HCT116 (cell line): ENCODE measurements around the gene COL15A1. TPM values are rescaled to one million over a fixed set of nuclear protein-coding genes. Genes with fewer than 3 reads are reported as not detected.

Experiments used
- ATAC-seq: fragments of 200-7000 bp; cut with Tn5 transposase; 2 replicates; pipeline ENCODE4 v1.9.1; 2020; ENCODE audit warnings: mild to moderate bottlenecking, moderate library complexity
- BruUV-seq: library from RNA; stranded (reverse); fragments of 400-500 nt; replicated peaks from 2 replicates; lab custom pipeline; 2021; lab: Mats Ljungman, UMichigan
- CTCF ChIA-PET: fragments of 300-600 bp; sonication (Branson Sonifier 250); formaldehyde crosslinking; loops from one replicate; lab custom pipeline; 2021; ENCODE audit warnings: antibody characterized with exemption; lab: Charles Lee
- POLR2A ChIA-PET: fragments of 300-600, 350-600 bp; sonication (Branson Sonifier 250); formaldehyde crosslinking; loops from one replicate; lab custom pipeline; 2021; ENCODE audit warnings: antibody characterized with exemption; lab: Charles Lee
- RAD21 ChIA-PET, 2 experiments: fragments of 300-600 bp; sonication (Branson Sonifier 250); formaldehyde crosslinking; loops; one replicate each; lab custom pipeline; 2023; ENCODE audit warnings: low total read pairs in 2 of 2; ENCODE audit not compliant: uncharacterized antibody in 2 of 2, unreplicated experiment in 2 of 2, low non-redundant PET in 1 of 2; lab: Charles Lee
- DNase-seq: peaks from one replicate; pipeline ENCODE4 v3.0.0-alpha.2; 2010; ENCODE audit warnings: low read depth, low spot score
- H2AFZ ChIP-seq: fragments of 200-600 bp; shearing (Covaris generic), sonication (generic); 2 replicates; pipeline ENCODE4 v1.6.1; 2017; ENCODE audit warnings: low read depth, mixed run types, mixed read lengths, antibody characterized with exemption, low read length; ENCODE audit not compliant: poor library complexity, severe bottlenecking
- H3K27ac ChIP-seq: 2 replicates; pipeline ENCODE4 v1.5.1; 2012; ENCODE audit warnings: low read depth, low read length
- H3K27me3 ChIP-seq: fragments of 200-600 bp; sonication (generic); 2 replicates; pipeline ENCODE4 v1.6.1; 2016; ENCODE audit warnings: mixed run types, low read length, mixed read lengths; ENCODE audit not compliant: insufficient read depth
- H3K36me3 ChIP-seq, 2 experiments: fragments of 200-500 bp in 1 of 2; fragments of 200-600 bp in 1 of 2; sonication (Bioruptor generic) in 1 of 2; sonication (generic) in 1 of 2; 2 replicates each; pipeline versions ENCODE4 v1.5.1 to v1.6.1; 2014 to 2016; ENCODE audit warnings: low read length in 2 of 2, inconsistent platforms in 1 of 2, mixed read lengths in 1 of 2, mixed run types in 1 of 2; ENCODE audit not compliant: insufficient read depth in 2 of 2, control insufficient read depth in 1 of 2
- H3K4me1 ChIP-seq, 2 experiments: fragments of 200-600 bp in 1 of 2; sonication (generic) in 1 of 2; 2 replicates each; pipeline versions ENCODE4 v1.5.1 to v1.6.1; 2012 to 2017; ENCODE audit warnings: low read length in 2 of 2, inconsistent platforms in 1 of 2, mild to moderate bottlenecking in 1 of 2, mixed read lengths in 1 of 2, mixed run types in 1 of 2, moderate library complexity in 1 of 2; ENCODE audit not compliant: insufficient read depth in 2 of 2, control insufficient read depth in 1 of 2
- H3K4me2 ChIP-seq: fragments of 200-600 bp; sonication (generic); 2 replicates; pipeline ENCODE4 v1.6.1; 2017; ENCODE audit warnings: mixed run types, low read length, mixed read lengths
- H3K4me3 ChIP-seq, 2 experiments: fragments of 200-600 bp in 1 of 2; sonication (generic) in 1 of 2; replicated peaks in 1 of 2; 2 replicates each; pipeline ENCODE4 v1.5.1; 2011 to 2016; ENCODE audit warnings: low read length in 2 of 2, control low read depth in 1 of 2, low read depth in 1 of 2, mild to moderate bottlenecking in 1 of 2, mixed read lengths in 1 of 2, mixed run types in 1 of 2
- H3K79me2 ChIP-seq: fragments of 200-600 bp; sonication (generic); 2 replicates; pipeline ENCODE4 v1.6.1; 2017; ENCODE audit warnings: mild to moderate bottlenecking, mixed run types, low read length, moderate library complexity, mixed read lengths; ENCODE audit not compliant: insufficient read depth
- H3K9ac ChIP-seq: fragments of 200-600 bp; sonication (generic); 2 replicates; pipeline ENCODE4 v1.6.1; 2016; ENCODE audit warnings: low read length, mixed read lengths
- H3K9me2 ChIP-seq: fragments of 200-600 bp; sonication (generic), shearing (Covaris generic); 2 replicates; pipeline ENCODE4 v1.6.1; 2017; ENCODE audit warnings: mixed run types, mild to moderate bottlenecking, moderate library complexity; ENCODE audit not compliant: insufficient read depth
- H3K9me3 ChIP-seq, 2 experiments: fragments of 200-500 bp in 1 of 2; fragments of 200-600 bp in 1 of 2; sonication (Bioruptor generic) in 1 of 2; sonication (generic) in 1 of 2; 2 replicates each; pipeline ENCODE4 v1.6.1; 2014 to 2017; ENCODE audit warnings: low read length in 2 of 2, mixed read lengths in 2 of 2, inconsistent platforms in 1 of 2, low read depth in 1 of 2, mild to moderate bottlenecking in 1 of 2, mixed run types in 1 of 2, moderate library complexity in 1 of 2; ENCODE audit not compliant: control insufficient read depth in 1 of 2, insufficient read depth in 1 of 2
- H4K20me1 ChIP-seq: fragments of 200-600 bp; sonication (generic), shearing (Covaris generic); 2 replicates; pipeline ENCODE4 v1.6.1; 2017; ENCODE audit warnings: mixed run types, mild to moderate bottlenecking, moderate library complexity; ENCODE audit not compliant: insufficient read depth
- ATF3 ChIP-seq: IDR thresholded peaks from 2 replicates; pipeline ENCODE4 v1.6.1; 2012
- CTCF ChIP-seq, 3 experiments: fragments of 200-600 bp in 1 of 3; sonication (generic) in 1 of 3; IDR thresholded peaks in 2 of 3; conservative IDR thresholded peaks in 1 of 3; 2 replicates each; pipeline ENCODE4 v1.5.1; 2012 to 2017; ENCODE audit warnings: low read depth in 2 of 3, low read length in 2 of 3, antibody characterized with exemption in 1 of 3, borderline replicate concordance in 1 of 3, control low read depth in 1 of 3, mild to moderate bottlenecking in 1 of 3, mixed read lengths in 1 of 3, mixed run types in 1 of 3, moderate library complexity in 1 of 3; ENCODE audit not compliant: insufficient read depth in 1 of 3
- EGR1 ChIP-seq: IDR thresholded peaks from 2 replicates; pipeline ENCODE4 v1.6.1; 2012; ENCODE audit warnings: low read depth
- ELF1 ChIP-seq: IDR thresholded peaks from 2 replicates; pipeline ENCODE4 v1.6.1; 2012; ENCODE audit warnings: low read depth, borderline replicate concordance
- EZH2 ChIP-seq: fragments of 200-600 bp; sonication (generic); IDR thresholded peaks from 2 replicates; pipeline ENCODE4 v1.6.1; 2017; ENCODE audit warnings: antibody characterized with exemption, mixed run types
- EZH2phosphoT487 ChIP-seq: fragments of 200-600 bp; IDR thresholded peaks from 2 replicates; pipeline ENCODE4 v1.6.1; 2018; ENCODE audit warnings: antibody characterized with exemption, borderline replicate concordance
- FOSL1 ChIP-seq: IDR thresholded peaks from 2 replicates; pipeline ENCODE4 v1.6.1; 2012; ENCODE audit warnings: low read depth
- MAX ChIP-seq: IDR thresholded peaks from 2 replicates; pipeline ENCODE4 v1.6.1; 2012
- POLR2AphosphoS5 ChIP-seq: IDR thresholded peaks from 2 replicates; pipeline ENCODE4 v1.6.1; 2011; ENCODE audit warnings: mild to moderate bottlenecking, low read depth, low read length, moderate library complexity
- SP1 ChIP-seq: IDR thresholded peaks from 2 replicates; pipeline ENCODE4 v1.6.1; 2012; ENCODE audit warnings: low read depth
- SRF ChIP-seq: IDR thresholded peaks from 2 replicates; pipeline ENCODE4 v1.6.1; 2012; ENCODE audit warnings: low read depth
- TCF7L2 ChIP-seq: IDR thresholded peaks from 2 replicates; pipeline ENCODE4 v1.7.0; 2011; ENCODE audit warnings: borderline replicate concordance, inconsistent platforms; ENCODE audit not compliant: insufficient read depth, insufficient read length; ENCODE audit errors: extremely low read depth
- ZNF274 ChIP-seq: fragments of 200-500 bp; sonication (Bioruptor generic); IDR thresholded peaks from 2 replicates; pipeline ENCODE4 v1.6.1; 2014; ENCODE audit warnings: mild to moderate bottlenecking, low read depth, low read length, inconsistent platforms
- intact Hi-C: fragments of 100-400 bp; cut with micrococcal nuclease; formaldehyde crosslinking; loops from 2 replicates; pipeline ENCODE4 v1.10.0; 2022
- total RNA-seq: library from RNA; stranded (reverse); gene quantifications from one replicate; pipeline ENCODE4 v1.2.1, GENCODE V29; 2021; ENCODE audit not compliant: unreplicated experiment

The COL15A1 gene
- total RNA-seq, 1 experiment from 2014 or later: 0.15 TPM

- ATAC-seq: peak; percentile 47; the same call in 1 of the 2 replicates
- Histone ChIP-seq H3K27me3 (peaks cover 6% of the 10 kb centered on the region; the same call in 1 of the 2 replicates), H3K4me3 (no peak overlapping the region), H3K27ac (no peak overlapping the region), H4K20me1 (no peaks in the 10 kb centered on the region), H3K9ac (no peak overlapping the region), H3K36me3 (no peaks in the 10 kb centered on the region), H2AFZ (peak overlapping the region; percentile 31), H3K4me1 (peaks cover 0 to 3% of the 10 kb centered on the region in 2 experiments; a peak in 1 of 4 replicates), H3K9me2 (no peaks in the 10 kb centered on the region), H3K4me2 (peak overlapping the region; percentile 12), H3K79me2 (no peaks in the 10 kb centered on the region), H3K9me3 (no peaks in the 10 kb centered on the region)
- BruUV-seq: no TSS peak
- ChIA-PET CTCF (interaction anchor here (0.8 to 3.6 kb wide), 7 partner anchors 10 to 150 kb away, joined by 3 to 55 read pairs (median 8); no protein-coding TSS in a partner anchor), POLR2A (no interaction called here), RAD21 (interaction anchor here (0.7 to 1.4 kb wide), 4 partner anchors 134 to 209 kb away, joined by 3 to 4 read pairs (median 4); no protein-coding TSS in a partner anchor)
- TF ChIP-seq SP1 (no peak), TCF7L2 (no peak), ZNF274 (no peak), EGR1 (no peak), SRF (no peak), EZH2 (no peak), MAX (no peak), EZH2phosphoT487 (no peak), CTCF (IDR thresholded peaks at IDR 0.05 in 2 of 3, conservative IDR thresholded peaks at IDR 0.05 in 1 of 3; ENCODE audit: borderline replicate concordance in 1 of 3, insufficient read depth in 1 of 3, low read depth in 2 of 3, low read length in 2 of 3) (no peak), FOSL1 (no peak), ATF3 (no peak), ELF1 (no peak), POLR2AphosphoS5 (no peak)
- DNase-seq: no peak
- intact Hi-C loops: loop anchor here (1.0 to 2.0 kb wide), 2 partner anchors 24 to 151 kb away; no protein-coding TSS in a partner anchor
Observed at GRCh38 chr9:98999152-98999525, 55.4 kb downstream of the COL15A1 start.
